Measurements from ENCODE around the gene SLC39A11.

- TF ChIP-seq, protein P1, sequence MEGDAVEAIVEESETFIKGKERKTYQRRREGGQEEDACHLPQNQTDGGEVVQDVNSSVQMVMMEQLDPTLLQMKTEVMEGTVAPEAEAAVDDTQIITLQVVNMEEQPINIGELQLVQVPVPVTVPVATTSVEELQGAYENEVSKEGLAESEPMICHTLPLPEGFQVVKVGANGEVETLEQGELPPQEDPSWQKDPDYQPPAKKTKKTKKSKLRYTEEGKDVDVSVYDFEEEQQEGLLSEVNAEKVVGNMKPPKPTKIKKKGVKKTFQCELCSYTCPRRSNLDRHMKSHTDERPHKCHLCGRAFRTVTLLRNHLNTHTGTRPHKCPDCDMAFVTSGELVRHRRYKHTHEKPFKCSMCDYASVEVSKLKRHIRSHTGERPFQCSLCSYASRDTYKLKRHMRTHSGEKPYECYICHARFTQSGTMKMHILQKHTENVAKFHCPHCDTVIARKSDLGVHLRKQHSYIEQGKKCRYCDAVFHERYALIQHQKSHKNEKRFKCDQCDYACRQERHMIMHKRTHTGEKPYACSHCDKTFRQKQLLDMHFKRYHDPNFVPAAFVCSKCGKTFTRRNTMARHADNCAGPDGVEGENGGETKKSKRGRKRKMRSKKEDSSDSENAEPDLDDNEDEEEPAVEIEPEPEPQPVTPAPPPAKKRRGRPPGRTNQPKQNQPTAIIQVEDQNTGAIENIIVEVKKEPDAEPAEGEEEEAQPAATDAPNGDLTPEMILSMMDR (conservative IDR thresholded peaks at IDR 0.05 in 1 of 2, IDR thresholded peaks at IDR 0.05 in 1 of 2; ENCODE audit: extremely low read depth in 1 of 2, insufficient read depth in 1 of 2, low read depth in 1 of 2, low read length in 2 of 2) = no peak
- TF ChIP-seq EZH2 (IDR thresholded peaks at IDR 0.05; ENCODE audit: borderline replicate concordance, low read length) = no peak
These were observed 358.7 kb downstream of the SLC39A11 start for GRCh38 chr17:72733619-72734282.
